K562 (cell line): ENCODE results near the gene LAMTOR1. TPM values are rescaled to one million over a fixed set of nuclear protein-coding genes. Genes with fewer than 3 reads are reported as not detected.

Experiments used
- BCL6 ChIP-seq: fragments of 250-450 bp; sonication (Bioruptor Pico); IDR thresholded peaks from 2 replicates; pipeline ENCODE4 v1.4.0; 2020
- CAMTA2 ChIP-seq: fragments of 250-450 bp; sonication (Bioruptor Pico); conservative IDR thresholded peaks from 2 replicates; pipeline ENCODE4 v1.5.1; 2022
- HDAC6 ChIP-seq: IDR thresholded peaks from 2 replicates; pipeline ENCODE4 v1.6.1; 2012; ENCODE audit warnings: low read depth, mild to moderate bottlenecking, control low read depth, inconsistent platforms, low read length, moderate library complexity
- HES1 ChIP-seq: fragments of 450-650 bp; IDR thresholded peaks from 2 replicates; pipeline ENCODE4 v1.6.1; 2016; ENCODE audit warnings: low read depth, mild to moderate bottlenecking, moderate library complexity
- HMGXB4 ChIP-seq: sonication (generic); formaldehyde crosslinking; IDR thresholded peaks from 2 replicates; pipeline ENCODE4 v1.8.1; 2023; ENCODE audit warnings: mild to moderate bottlenecking, missing genetic modification reagents
- ILF3 ChIP-seq: fragments of 450-650 bp; IDR thresholded peaks from 2 replicates; pipeline ENCODE4 v1.6.1; 2018; ENCODE audit warnings: antibody characterized with exemption, mild to moderate bottlenecking, moderate library complexity, borderline replicate concordance
- MCM7 ChIP-seq, 2 experiments: fragments of 450-650 bp; IDR thresholded peaks; 2 replicates each; pipeline ENCODE4 v1.6.1; 2016 to 2018
- NCOA1 ChIP-seq: fragments of 450-650 bp; IDR thresholded peaks from 2 replicates; pipeline ENCODE4 v1.6.1; 2016; ENCODE audit warnings: low read depth
- NFE2 ChIP-seq: IDR thresholded peaks from 2 replicates; pipeline ENCODE4 v1.6.1; 2014; ENCODE audit warnings: antibody characterized with exemption, low read depth
- NR4A1 ChIP-seq, 2 experiments: fragments of 250-450 bp in 1 of 2; fragments of 450-650 bp in 1 of 2; sonication (Bioruptor Pico) in 1 of 2; IDR thresholded peaks; 2 replicates each; pipeline versions ENCODE4 v1.4.0 to v1.6.1; 2016 to 2020; ENCODE audit warnings: mild to moderate bottlenecking in 2 of 2, missing compliant biosample characterization in 1 of 2, missing genetic modification characterization in 1 of 2, moderate library complexity in 1 of 2
- SPI1 ChIP-seq: IDR thresholded peaks from 2 replicates; pipeline ENCODE4 v1.6.1; 2011; ENCODE audit warnings: low read depth, low read length, control low read depth, borderline replicate concordance
- UBTF ChIP-seq, 2 experiments: IDR thresholded peaks; 2 replicates each; pipeline ENCODE4 v1.6.1; 2012; ENCODE audit warnings: improper control_type of control experiment in 2 of 2, low read depth in 2 of 2, low read length in 2 of 2, borderline replicate concordance in 1 of 2
- USF1 ChIP-seq: sonication (generic); formaldehyde crosslinking; IDR thresholded peaks from 2 replicates; pipeline ENCODE4 v1.9.0; 2022; ENCODE audit warnings: mild to moderate bottlenecking, missing genetic modification reagents
- ZBTB12 ChIP-seq: fragments of 250-450 bp; sonication (Bioruptor Pico); IDR thresholded peaks from 2 replicates; pipeline ENCODE4 v1.4.0; 2020
- ZBTB17 ChIP-seq: fragments of 450-650 bp; formaldehyde crosslinking; IDR thresholded peaks from 2 replicates; pipeline ENCODE4 v1.4.0; 2020; ENCODE audit warnings: mild to moderate bottlenecking
- ZBTB43 ChIP-seq: sonication (generic); formaldehyde crosslinking; IDR thresholded peaks from 2 replicates; pipeline ENCODE4 v1.8.0; 2023; ENCODE audit warnings: mild to moderate bottlenecking, missing genetic modification reagents
- ZNF586 ChIP-seq: fragments of 450-650 bp; formaldehyde crosslinking; conservative IDR thresholded peaks from 2 replicates; pipeline ENCODE4 v1.4.0; 2020; ENCODE audit warnings: mild to moderate bottlenecking, moderate library complexity
- polyA plus RNA-seq, 8 experiments: library from polyadenylated mRNA; depleted of rRNA in 4 of 8; stranded (reverse) in 5 of 8; unstranded in 3 of 8; fragments of >200 nt; fragmentation: Nextera tagmentation in 2 of 8; fragmentation: Illumina TruSeq in 1 of 8; extraction: Ambion mirVana in 2 of 8; extraction: Trizol in 1 of 8; gene quantifications; 2 replicates each; pipeline versions ENCODE4 v1.2.1 to v1.2.3, GENCODE V29; 2011 to 2014; ENCODE audit warnings: inconsistent platforms in 1 of 8, missing spikeins in 1 of 8
- total RNA-seq, 7 experiments: library from RNA; depleted of rRNA in 6 of 7; stranded (reverse); fragments of >200 nt in 6 of 7; fragmentation: Illumina TruSeq in 2 of 7; extraction: Trizol in 2 of 7; gene quantifications; 2 replicates each; pipeline versions ENCODE4 v1.2.1 to v1.2.3, GENCODE V29; 2011 to 2021; ENCODE audit warnings: low replicate concordance in 1 of 7

Gene LAMTOR1
- total and polyA plus RNA-seq, 9 of the 15 experiments (the other 6 are each of a cell fraction or from before 2014, with no cell fraction given) = 62.6 to 104 (median 85.3) TPM

- TF ChIP-seq UBTF (IDR thresholded peaks at IDR 0.05; ENCODE audit: borderline replicate concordance in 1 of 2, low read depth in 2 of 2, low read length in 2 of 2) (no peak), CAMTA2 (CRISPR knock-in tag) (no peak), ILF3 (no peak), MCM7 (IDR thresholded peaks at IDR 0.05) (no peak), ZBTB43 (CRISPR knock-in tag) (no peak), NFE2 (no peak), ZBTB17 (CRISPR knock-in tag) (no peak), NR4A1 (CRISPR knock-in tag; IDR thresholded peaks at IDR 0.05) (no peak), NR4A1 (tag; IDR thresholded peaks at IDR 0.05) (no peak), HMGXB4 (CRISPR knock-in tag) (no peak), ZBTB12 (no peak), SPI1 (peak; percentile 77), HDAC6 (no peak), BCL6 (no peak), USF1 (CRISPR knock-in tag) (no peak), NCOA1 (no peak), ZNF586 (CRISPR knock-in tag) (no peak), HES1 (no peak)
- TF ChIP-seq, all 486 proteins: peak for 34
These were observed 11.8 kb downstream of the LAMTOR1 start (continued) for GRCh38 chr11:72091292-72091691.
